ENCODE measurements around the gene COX7B. TPM values are rescaled to one million over a fixed set of nuclear protein-coding genes. Genes with fewer than 3 reads are reported as not detected.
"Not testable (repeated sequence)": the region's sequence is repeated elsewhere in the genome, so short reads cannot be mapped to it uniquely, and the experiment has no call there.

The COX7B gene, protein sequence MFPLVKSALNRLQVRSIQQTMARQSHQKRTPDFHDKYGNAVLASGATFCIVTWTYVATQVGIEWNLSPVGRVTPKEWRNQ
- total RNA-seq (ENCODE audit: low replicate concordance): 285 and 500 TPM in 2 replicates

DNA sequence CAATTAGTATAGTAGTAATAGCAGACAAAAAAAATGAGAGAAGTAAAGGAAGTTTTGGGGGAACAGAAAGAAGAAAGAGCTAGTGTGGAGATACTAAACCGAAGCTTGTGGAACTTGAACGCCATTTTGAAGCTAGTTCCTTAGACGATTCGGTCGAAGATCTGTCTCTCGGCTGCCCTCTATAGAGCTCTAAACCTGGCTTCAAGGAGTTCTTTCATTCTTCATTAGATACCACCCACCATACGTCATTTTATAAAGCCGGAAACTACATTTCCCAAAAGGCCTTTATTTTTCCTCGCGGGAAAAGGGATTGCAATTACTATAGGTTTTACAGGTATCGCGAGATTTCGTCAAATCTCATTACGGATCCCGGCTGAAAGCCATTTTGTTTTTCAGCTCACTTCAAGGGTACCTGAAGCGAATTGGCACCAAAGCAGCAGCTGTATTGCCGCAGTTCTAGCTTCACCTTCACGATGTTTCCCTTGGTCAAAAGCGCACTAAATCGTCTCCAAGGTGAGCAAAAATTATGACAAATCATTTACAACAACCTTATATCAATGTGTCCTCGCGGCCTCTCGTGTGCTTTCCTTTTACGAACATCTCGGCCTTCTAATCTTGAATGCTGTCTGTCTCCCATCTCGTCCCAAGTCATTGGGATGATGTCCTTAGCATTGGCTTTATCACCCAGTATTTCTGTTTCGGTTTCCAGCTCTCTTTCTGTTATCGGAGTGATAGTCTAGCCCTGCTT, at the start of gene COX7B:
Gene COX7B (plus strand): TSS at position 388 of the 748 bp plus-strand sequence. CDS start 86 bp downstream, at position 474.
- TF ChIP-seq, protein P1, sequence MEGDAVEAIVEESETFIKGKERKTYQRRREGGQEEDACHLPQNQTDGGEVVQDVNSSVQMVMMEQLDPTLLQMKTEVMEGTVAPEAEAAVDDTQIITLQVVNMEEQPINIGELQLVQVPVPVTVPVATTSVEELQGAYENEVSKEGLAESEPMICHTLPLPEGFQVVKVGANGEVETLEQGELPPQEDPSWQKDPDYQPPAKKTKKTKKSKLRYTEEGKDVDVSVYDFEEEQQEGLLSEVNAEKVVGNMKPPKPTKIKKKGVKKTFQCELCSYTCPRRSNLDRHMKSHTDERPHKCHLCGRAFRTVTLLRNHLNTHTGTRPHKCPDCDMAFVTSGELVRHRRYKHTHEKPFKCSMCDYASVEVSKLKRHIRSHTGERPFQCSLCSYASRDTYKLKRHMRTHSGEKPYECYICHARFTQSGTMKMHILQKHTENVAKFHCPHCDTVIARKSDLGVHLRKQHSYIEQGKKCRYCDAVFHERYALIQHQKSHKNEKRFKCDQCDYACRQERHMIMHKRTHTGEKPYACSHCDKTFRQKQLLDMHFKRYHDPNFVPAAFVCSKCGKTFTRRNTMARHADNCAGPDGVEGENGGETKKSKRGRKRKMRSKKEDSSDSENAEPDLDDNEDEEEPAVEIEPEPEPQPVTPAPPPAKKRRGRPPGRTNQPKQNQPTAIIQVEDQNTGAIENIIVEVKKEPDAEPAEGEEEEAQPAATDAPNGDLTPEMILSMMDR (IDR thresholded peaks at IDR 0.05): peak; percentile 51
- TF ChIP-seq EZH2phosphoT487 (IDR thresholded peaks at IDR 0.05): no peak
- peak; percentile 46 for TF ChIP-seq EZH2 (IDR thresholded peaks at IDR 0.05)
- Mint-ChIP-seq H3K9me3 (no peaks in the 10 kb centered on the region), H3K36me3 (peaks cover 12% of the 10 kb centered on the region), H3K27ac (peak within 1 kb of the TSS; percentile 85), H3K4me1 (peaks cover 4% of the 10 kb centered on the region), H3K4me3 (peak within 1 kb of the TSS; percentile 91), H3K27me3 (ENCODE audit: insufficient read depth, low read depth) (peaks cover 2% of the 10 kb centered on the region)
- Histone ChIP-seq H3K4me1 (peaks cover 8% of the 10 kb centered on the region), H4K20me1 (ENCODE audit: low read depth) (no peaks in the 10 kb centered on the region), H3F3A (ENCODE audit: low read depth) (peaks cover 11% of the 10 kb centered on the region), H3K4me2 (peak within 1 kb of the TSS; percentile 81), H3K36me3 (peaks cover 5% of the 10 kb centered on the region), H3K27me3 (no peaks in the 10 kb centered on the region), H3K27ac (peak within 1 kb of the TSS; percentile 94), H3K79me2 (ENCODE audit: low read depth) (peaks cover 45% of the 10 kb centered on the region), H3K9me3 (ENCODE audit: low read depth) (no peaks in the 10 kb centered on the region), H3K4me3 (peak within 1 kb of the TSS; percentile 77), H3K9ac (peak within 1 kb of the TSS; percentile 82), H2AFZ (replicated peaks) (peak within 1 kb of the TSS; percentile 74)
- DNase-seq (ENCODE audit: low spot score): peak; percentile 96

- Mint-ChIP-seq H3K27me3 (ENCODE audit: insufficient read depth, low read depth) (no peaks in the 10 kb centered on the region), H3K36me3 (peaks cover 5% of the 10 kb centered on the region), H3K9me3 (peaks cover 5% of the 10 kb centered on the region), H3K27ac (no peak overlapping the region), H3K4me1 (no peaks in the 10 kb centered on the region), H3K4me3 (no peak overlapping the region)
- H3K36me3 ChIP-seq: no peaks in the 10 kb centered on the region
- TF ChIP-seq EZH2phosphoT487 (IDR thresholded peaks at IDR 0.05): no peak
- TF ChIP-seq EZH2 (IDR thresholded peaks at IDR 0.05): no peak
- TF ChIP-seq, protein P1 (IDR thresholded peaks at IDR 0.05): no peak
- H4K20me1 ChIP-seq (ENCODE audit: low read depth): no peaks in the 10 kb centered on the region
- no peaks in the 10 kb centered on the region for H3K4me1 ChIP-seq
- no peaks in the 10 kb centered on the region for H3F3A ChIP-seq (ENCODE audit: low read depth)
- peaks cover 6% of the 10 kb centered on the region for H3K79me2 ChIP-seq (ENCODE audit: low read depth)
- H3K27me3 ChIP-seq: no peaks in the 10 kb centered on the region
- no peak overlapping the region for H2AFZ ChIP-seq (replicated peaks)
- H3K9me3 ChIP-seq (ENCODE audit: low read depth): no peaks in the 10 kb centered on the region
- H3K9ac ChIP-seq: no peak overlapping the region
- no peak overlapping the region for H3K4me2 ChIP-seq
- no peak overlapping the region for H3K4me3 ChIP-seq
- H3K27ac ChIP-seq: no peak overlapping the region
- no peak for DNase-seq (ENCODE audit: low spot score)
Observed at GRCh38 chrX:77875372-77875771, 23.9 kb upstream of the COX7B start.

DNA sequence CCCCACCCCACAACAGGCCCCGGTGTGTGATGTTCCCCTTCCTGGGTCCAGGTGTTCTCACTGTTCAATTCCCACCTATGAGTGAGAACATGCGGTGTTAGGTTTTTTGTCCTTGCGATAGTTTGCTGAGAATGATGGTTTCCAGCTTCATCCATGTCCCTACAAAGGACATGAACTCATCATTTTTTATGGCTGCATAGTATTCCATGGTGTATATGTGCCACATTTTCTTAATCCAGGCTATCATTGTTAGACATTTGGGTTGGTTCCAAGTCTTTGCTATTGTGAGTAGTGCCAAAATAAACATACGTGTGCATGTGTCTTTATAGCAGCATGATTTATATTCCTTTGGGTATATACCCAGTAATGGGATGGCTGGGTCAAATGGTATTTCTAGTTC, 17.9 kb upstream of the COX7B start:
- not testable (repeated sequence) for H3K9me3 Mint-ChIP-seq; H3K4me3 ChIP-seq; H3K9me3 ChIP-seq (ENCODE audit: low read depth); H3K27ac Mint-ChIP-seq; H3K36me3 Mint-ChIP-seq; H2AFZ ChIP-seq (replicated peaks); H3K4me2 ChIP-seq; H3K27ac ChIP-seq; H3K27me3 ChIP-seq; H3K4me1 ChIP-seq; H3K4me1 Mint-ChIP-seq; H3K27me3 Mint-ChIP-seq (ENCODE audit: insufficient read depth, low read depth); H3K4me3 Mint-ChIP-seq; DNase-seq (ENCODE audit: low spot score); H3K36me3 ChIP-seq; H3K9ac ChIP-seq; H4K20me1 ChIP-seq (ENCODE audit: low read depth); H3F3A ChIP-seq (ENCODE audit: low read depth)
- H3K79me2 ChIP-seq (ENCODE audit: low read depth): peaks cover 25% of the 10 kb centered on the region

DNA sequence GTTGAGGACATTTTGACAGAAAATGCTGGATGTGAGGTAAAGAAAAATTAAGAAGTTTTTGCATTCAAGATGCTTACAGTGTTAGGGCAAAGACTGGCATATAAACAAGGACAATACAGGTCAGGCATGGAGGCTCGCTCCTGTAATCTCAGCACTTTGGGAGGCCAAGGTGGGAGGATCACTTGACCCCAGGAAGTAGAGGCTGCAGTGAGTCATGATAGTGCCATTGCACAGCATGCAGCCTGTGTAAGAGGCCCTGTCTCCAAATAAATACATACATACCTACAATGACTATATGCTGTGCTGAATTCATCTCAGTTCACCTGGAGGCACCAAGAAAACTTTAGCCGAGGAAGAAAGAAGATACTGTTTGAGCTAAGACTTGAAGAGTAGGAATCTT, 6.4 kb upstream of the COX7B start:
- H3K9me3 ChIP-seq (ENCODE audit: low read depth): no peaks in the 10 kb centered on the region
- TF ChIP-seq EZH2phosphoT487 (IDR thresholded peaks at IDR 0.05): no peak
- TF ChIP-seq, protein P1 (IDR thresholded peaks at IDR 0.05): no peak
- TF ChIP-seq EZH2 (IDR thresholded peaks at IDR 0.05): no peak
- H3K27me3 ChIP-seq: no peaks in the 10 kb centered on the region
- Mint-ChIP-seq H3K27me3 (ENCODE audit: insufficient read depth, low read depth) (peaks cover 2% of the 10 kb centered on the region), H3K36me3 (peaks cover 2% of the 10 kb centered on the region), H3K9me3 (peaks cover 3% of the 10 kb centered on the region), H3K4me3 (peak overlapping the region; percentile 7), H3K27ac (no peak overlapping the region), H3K4me1 (peaks cover 5% of the 10 kb centered on the region)
- peaks cover 3% of the 10 kb centered on the region for H3F3A ChIP-seq (ENCODE audit: low read depth)
- no peak overlapping the region for H3K27ac ChIP-seq
- H3K36me3 ChIP-seq: no peaks in the 10 kb centered on the region
- no peak overlapping the region for H3K4me2 ChIP-seq
- H4K20me1 ChIP-seq (ENCODE audit: low read depth): no peaks in the 10 kb centered on the region
- no peak overlapping the region for H2AFZ ChIP-seq (replicated peaks)
- H3K79me2 ChIP-seq (ENCODE audit: low read depth): peaks cover 66% of the 10 kb centered on the region
- H3K9ac ChIP-seq: no peak overlapping the region
- H3K4me1 ChIP-seq: no peaks in the 10 kb centered on the region
- no peak overlapping the region for H3K4me3 ChIP-seq
- no peak for DNase-seq (ENCODE audit: low spot score)

Data from neural progenitor cell (in vitro differentiated cells).